GM12864 (cell line): ENCODE data around the gene MITF.

Experiments
- DNase-seq: peaks from one replicate; pipeline ENCODE4 v3.0.0-alpha.2; 2011; ENCODE audit warnings: low read depth
- H3K4me3 ChIP-seq: 2 replicates; pipeline ENCODE4 v1.5.1; 2011; ENCODE audit warnings: mild to moderate bottlenecking, low read depth, low read length, control low read depth
- TF ChIP-seq, protein P1 (sequence below): IDR thresholded peaks from 2 replicates; pipeline ENCODE4 v1.5.1; 2011; ENCODE audit warnings: low read depth, mild to moderate bottlenecking, moderate library complexity, low read length, control low read depth, inconsistent platforms; ENCODE audit errors: missing control alignments

The MITF gene

DNA sequence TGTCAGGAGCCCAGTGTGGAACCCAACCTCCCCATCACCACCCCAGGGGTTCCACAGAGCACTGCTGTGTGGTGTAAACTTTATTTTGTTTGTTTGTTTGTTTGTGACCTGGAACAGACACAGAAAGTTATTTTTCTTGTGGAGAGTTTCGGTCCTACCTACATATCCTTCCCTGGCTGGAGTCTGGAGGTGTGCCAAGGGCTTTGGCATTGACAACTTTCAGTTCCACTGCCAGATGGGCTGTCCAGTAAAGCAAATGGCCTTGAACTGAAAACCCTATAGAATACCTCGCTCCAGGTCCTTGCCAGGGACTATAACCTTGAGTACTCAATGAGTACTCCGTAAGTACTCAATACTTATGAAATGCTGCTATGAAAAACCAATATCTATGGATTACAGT lies 103.5 kb downstream of the MITF start:
- H3K4me3 ChIP-seq, result no peak overlapping the region
- no peak for DNase-seq
- TF ChIP-seq, protein P1, sequence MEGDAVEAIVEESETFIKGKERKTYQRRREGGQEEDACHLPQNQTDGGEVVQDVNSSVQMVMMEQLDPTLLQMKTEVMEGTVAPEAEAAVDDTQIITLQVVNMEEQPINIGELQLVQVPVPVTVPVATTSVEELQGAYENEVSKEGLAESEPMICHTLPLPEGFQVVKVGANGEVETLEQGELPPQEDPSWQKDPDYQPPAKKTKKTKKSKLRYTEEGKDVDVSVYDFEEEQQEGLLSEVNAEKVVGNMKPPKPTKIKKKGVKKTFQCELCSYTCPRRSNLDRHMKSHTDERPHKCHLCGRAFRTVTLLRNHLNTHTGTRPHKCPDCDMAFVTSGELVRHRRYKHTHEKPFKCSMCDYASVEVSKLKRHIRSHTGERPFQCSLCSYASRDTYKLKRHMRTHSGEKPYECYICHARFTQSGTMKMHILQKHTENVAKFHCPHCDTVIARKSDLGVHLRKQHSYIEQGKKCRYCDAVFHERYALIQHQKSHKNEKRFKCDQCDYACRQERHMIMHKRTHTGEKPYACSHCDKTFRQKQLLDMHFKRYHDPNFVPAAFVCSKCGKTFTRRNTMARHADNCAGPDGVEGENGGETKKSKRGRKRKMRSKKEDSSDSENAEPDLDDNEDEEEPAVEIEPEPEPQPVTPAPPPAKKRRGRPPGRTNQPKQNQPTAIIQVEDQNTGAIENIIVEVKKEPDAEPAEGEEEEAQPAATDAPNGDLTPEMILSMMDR, result no peak

DNA sequence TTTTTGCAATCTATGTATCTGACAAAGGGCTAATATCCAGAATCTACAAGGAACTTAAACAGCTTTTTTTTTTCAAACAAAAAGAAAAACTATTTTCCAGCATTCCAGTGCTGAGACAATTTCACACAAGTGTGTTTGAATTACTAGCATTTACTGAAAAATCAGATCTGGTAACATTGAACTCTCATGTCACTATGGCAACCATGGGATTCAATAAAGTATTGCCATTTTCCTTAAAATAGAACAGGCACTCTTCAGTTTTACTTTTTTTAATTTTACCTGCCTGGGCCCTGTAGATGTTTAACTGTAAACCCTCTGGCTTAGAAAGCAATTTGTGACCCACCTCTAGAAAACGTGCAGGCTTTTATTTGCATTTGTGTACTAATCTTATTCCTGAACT lies 105.4 kb downstream of the MITF start:
- H3K4me3 ChIP-seq, result no peak overlapping the region
- TF ChIP-seq, protein P1, result no peak
- no peak for DNase-seq

DNA sequence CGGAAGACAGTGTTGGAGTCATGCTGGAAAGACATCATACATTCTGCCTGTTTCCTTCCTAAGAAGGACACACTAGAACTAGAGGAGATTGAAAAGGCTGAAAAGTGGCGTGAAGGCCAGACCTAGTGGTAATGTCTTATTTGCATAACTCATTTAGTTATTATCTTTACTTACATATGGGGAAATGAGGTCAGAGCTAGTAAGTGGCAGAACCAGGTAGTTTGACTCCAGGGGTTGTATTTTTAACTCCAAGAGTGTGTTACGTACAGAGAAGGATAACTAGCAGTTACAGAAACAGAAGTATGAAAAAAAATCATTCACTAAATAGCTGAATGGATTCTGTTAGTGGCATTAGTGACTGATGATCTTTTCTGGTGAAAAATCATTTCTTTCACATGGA lies 108.0 kb downstream of the MITF start:
- DNase-seq, result no peak
- TF ChIP-seq, protein P1, result no peak
- H3K4me3 ChIP-seq, result no peak overlapping the region

DNA sequence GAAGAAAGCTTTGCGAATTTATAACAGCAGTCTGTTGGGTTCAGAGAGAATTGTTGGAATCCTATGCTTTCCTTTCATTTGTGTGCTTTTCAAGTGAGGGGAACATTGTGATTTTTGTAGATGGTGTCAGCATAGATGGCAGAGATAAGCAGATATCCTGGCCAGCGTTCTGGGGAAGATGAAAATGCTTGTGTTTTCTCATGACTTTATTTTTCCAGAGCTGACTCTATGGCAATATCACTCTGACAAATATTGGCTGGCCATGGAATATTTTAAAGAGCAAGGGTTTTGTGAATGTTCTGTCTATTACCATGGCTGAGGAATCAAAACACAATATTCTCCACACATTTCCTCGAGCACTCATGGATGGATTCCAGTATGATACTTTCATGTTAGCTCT lies 108.8 kb downstream of the MITF start:
- H3K4me3 ChIP-seq, result no peak overlapping the region
- TF ChIP-seq, protein P1, result no peak

DNA sequence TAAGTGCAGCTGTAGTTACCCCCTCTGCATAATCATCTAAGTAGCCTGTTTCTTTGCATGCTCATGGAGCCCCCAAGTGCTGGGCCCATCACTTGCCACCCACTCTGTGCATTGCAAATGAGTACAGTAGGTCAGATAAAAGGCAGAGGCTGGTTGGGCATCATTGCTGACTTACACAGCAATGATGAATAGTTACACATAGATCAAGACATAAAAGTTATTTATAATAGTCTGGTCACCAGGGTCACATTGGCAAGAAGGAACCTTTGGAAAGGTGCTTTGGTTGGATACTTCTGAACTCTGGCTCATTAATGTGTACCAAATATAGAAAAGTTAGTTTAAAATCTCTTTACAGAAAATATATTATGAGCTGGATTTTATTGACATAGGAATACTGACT lies 111.6 kb downstream of the MITF start:
- TF ChIP-seq, protein P1, result no peak
- DNase-seq, result no peak
- no peak overlapping the region for H3K4me3 ChIP-seq

More for the DNA sequence above, 108.8 kb downstream of the MITF start:
- no peak for DNase-seq

DNA sequence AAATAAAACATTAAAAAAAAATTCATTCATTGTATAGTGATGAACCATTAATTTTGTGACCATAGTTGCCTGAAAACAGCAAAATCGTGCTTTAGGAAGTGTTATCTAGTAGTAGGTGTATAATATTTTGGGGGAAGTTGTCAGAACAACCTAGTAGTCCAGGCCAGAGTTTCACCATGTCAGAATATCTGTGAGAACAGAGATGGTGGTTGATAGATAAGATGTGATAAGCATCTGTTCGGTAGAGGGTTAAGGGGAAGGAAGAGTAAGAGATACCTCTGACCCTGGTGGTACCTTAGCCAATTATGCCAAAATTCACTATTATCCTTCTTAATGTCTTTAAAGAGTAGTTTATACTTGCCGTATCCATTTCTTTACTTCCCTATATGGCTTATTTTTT lies 113.8 kb downstream of the MITF start:
- TF ChIP-seq, protein P1, result no peak
- no peak overlapping the region for H3K4me3 ChIP-seq
- DNase-seq, result no peak

DNA sequence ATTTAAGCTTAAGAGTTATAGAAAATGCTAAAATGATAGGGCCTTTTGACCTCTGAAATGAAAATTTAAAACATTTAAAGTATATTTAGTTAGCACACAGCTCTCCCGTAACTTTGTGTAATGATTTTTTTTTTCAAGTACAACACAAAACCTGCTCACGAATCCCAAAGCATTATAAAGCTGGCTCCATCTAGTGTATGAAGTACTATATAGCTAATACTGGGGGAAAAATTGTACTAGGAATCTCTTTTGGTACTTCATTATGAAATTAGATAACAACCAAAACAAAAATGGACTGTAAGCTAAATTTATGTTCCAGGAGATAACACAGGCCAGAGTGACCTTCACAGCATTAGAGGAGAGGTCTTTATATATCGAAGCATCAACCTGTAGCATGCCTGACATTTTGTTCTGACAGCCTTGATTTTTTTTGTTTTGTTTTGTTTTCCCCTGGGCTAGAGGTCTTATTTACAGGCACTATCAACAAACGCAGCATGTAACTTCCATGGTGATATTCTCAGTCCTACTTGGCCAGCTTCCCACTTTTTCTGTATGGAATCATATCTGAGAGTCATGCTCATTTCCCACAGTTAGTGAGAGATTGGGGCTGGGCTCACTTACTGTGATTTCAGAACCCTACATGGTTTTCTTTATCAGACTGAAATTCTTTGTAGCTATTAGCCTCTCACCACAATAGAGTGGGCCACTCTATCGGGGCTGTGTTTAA lies 116.3 kb downstream of the MITF start:
- no peak for DNase-seq
- H3K4me3 ChIP-seq, result no peak overlapping the region
- TF ChIP-seq, protein P1, result no peak
